ENCODE results near the gene AGAP1.

Gene AGAP1

DNA sequence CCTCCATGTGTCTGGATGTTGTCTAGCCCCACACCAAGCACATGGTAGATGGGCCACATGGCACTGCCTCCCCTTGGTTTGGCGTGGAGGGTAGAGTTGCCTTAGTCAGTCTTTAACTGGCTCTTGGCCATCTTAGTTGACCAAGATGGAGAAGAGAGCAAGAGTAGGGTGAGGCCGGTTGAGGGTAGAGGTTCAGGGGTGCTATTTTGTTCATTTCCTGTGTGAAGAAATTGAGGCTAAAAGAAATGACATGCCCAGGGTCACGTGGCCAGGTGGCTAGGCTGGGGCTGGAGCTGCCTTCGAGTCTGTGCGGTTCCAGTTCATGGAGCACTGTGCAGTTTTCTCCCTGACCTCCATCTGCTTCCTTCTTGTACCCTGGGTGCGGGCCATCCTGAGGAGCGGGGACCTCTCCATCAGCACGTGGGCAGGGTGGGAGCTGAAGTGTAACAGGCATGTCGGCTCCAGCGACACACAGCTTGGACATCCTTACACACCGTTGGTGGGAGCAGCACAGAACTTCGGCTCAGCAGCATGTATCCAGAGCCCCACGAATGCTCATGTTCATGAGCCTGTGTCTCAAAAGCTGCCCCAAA is 461.1 kb downstream of the AGAP1 start:
- no peak for DNase-seq (ENCODE audit: low read depth in 1 of 2, low spot score in 1 of 2)

DNA sequence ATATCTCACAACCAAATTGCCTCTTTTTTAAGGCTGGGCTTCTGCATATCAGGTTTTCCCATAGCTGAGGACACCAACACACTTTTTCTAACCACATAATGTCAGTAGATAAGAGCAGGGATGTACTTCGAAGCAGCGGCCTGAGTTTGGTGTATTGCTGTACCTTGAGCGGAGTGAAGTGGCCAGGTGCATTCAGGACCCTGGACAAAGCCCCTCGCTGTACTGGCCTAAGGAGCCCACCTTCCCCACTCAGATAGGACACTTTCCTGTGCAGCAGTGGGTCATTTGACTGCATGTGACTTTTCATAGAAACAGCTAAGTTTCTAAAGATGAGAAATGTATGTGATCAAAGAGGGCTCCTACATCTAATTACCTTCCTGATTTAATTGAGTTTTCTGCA is 461.8 kb downstream of the AGAP1 start:
- DNase-seq (ENCODE audit: low read depth in 1 of 2, low spot score in 1 of 2): no peak

DNA sequence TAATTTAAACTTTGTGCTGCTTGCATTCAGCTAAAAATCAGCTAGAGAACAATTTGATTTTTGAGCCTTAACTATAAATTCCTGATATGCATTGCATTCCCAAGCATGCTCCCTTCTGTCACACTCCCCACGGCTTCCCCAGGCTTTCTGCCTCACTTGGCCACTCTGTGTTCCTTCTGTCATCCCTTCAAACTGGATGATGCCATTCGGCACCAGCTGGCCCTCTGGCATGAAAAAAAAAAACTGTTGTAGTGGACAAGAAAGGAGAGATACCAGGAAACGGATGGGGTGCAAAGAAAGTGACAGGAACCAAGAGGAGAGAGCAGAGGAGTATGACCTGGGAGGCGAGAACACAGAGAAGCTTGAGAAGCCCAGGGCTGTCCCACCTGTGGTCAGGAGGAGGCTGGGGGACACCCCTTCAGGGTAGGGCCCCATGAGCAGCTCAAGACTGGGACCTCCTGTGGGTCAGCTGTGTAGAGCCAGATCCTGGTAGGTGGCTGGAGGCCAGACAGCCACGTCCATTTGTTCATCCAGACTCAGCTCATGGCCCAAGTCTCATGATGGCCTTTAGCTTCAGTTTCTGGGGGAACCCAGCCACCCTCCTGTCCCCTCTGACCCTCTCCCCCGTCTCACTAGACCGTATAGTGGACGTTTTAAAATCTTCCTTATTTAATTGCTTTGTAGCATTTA is 462.6 kb downstream of the AGAP1 start:
- DNase-seq (ENCODE audit: low read depth in 1 of 2, low spot score in 1 of 2): no peak

DNA sequence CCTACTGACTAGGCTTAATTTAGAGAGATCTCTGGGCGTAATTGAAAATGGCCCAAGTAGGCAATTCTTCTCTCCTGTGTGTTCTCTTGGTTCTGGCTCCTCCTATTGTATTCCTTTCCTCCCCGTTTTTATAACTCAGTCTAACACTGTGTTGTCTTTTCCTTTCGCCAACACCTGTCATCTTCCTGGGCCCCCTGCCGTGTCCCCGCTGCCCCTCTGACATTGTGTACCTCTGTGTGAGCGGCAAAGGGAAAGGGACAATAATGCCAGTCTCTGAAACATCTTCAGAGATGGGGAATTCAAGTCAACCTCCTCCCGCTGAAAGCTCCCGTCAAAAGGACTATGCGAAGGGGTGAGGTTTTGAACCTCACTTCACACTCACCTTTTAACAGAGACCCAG is 463.4 kb downstream of the AGAP1 start:
- DNase-seq (ENCODE audit: low read depth in 1 of 2, low spot score in 1 of 2): no peak

DNA sequence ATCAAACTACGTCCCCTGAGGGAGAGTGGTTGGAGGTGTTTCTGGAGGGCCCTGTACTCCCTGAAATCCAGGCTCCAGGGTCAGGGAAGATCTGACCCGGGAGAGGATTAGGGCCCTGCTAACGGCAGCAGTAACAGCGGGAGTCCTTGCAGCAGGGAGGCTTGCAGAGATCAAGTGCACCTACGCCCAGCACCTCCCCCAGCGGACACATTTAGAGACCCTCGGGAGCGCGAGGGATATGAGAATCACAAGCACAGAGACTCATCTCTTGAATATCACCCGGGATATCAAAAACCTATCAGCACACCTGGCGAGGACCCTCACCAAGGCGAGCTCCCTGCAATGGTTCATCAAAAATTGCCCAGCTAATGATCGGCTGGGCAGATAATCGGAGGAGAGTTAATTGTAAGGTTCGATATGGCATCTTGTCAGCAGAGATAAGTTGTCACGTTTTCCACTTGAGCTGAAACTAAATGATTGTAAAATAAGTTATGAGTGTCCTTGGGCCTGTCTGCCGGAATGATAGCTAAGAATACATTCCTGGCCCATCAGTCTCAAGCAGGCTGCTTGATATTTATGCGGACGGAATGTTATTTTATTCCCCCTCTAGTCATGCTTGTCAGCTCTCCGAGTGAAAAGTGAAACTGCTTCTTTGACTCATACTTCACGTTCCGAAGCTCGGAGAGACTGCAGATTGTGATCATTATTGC is 464.5 kb downstream of the AGAP1 start:
- no peak for DNase-seq (ENCODE audit: low read depth in 1 of 2, low spot score in 1 of 2)

DNA sequence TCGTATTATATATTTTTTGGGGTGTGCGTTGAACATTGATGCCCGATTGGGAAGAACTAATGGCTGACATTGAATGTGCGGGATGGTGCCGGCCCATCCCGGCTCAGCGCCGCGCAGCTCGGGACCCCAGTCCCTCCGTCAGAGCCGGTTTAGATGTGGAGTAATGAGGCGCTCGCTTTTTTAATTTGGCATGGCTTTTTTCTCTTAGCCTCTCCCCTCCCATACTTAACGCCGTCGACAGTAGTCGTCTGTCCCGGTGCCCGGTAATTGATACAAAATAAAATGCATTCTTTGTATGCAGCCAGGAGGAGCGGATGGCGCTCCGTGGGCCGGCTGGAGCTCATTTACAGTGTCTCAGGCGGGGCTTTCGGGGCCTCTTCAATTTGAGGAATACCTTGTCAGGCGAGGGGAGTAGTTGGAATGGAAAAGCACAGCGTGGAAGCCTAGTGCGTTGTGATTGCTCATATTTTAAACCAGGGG is 465.1 kb downstream of the AGAP1 start:
- DNase-seq (ENCODE audit: low read depth in 1 of 2, low spot score in 1 of 2): no peak

DNA sequence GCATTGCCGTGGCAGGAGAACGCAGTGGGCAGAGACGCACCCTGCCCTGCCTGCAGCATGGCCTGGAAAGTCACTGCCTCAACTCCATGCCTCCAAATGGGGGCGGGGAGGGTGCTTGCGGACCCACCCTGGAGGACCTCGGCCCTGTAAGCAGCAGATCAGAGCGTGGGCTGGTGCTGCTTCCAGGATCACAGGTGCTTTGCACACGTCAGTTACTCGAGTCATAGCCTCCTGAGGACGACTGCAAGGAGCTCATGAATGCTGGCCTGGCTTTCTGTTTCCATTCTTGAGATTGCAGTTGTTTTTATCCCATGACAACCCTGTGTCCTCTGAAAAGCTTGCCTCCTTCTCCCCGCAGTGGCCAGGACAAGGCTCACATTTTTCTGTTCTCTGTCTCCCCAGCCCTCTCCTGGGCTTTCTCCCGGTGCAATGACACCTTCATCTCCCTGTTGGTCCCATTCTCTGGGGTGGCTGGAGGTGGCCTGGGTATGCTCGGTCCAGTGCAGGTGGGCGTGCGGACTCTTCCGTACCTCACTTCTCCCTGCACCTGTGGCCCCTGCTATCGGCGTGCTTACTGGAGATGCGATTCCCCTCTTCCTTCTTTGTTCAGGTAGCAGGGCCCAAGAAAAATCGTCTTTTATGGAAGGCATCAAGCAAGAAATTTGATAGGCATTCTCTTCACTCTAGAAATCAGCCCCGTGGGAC is 466.3 kb downstream of the AGAP1 start:
- no peak for DNase-seq (ENCODE audit: low read depth in 1 of 2, low spot score in 1 of 2)

DNA sequence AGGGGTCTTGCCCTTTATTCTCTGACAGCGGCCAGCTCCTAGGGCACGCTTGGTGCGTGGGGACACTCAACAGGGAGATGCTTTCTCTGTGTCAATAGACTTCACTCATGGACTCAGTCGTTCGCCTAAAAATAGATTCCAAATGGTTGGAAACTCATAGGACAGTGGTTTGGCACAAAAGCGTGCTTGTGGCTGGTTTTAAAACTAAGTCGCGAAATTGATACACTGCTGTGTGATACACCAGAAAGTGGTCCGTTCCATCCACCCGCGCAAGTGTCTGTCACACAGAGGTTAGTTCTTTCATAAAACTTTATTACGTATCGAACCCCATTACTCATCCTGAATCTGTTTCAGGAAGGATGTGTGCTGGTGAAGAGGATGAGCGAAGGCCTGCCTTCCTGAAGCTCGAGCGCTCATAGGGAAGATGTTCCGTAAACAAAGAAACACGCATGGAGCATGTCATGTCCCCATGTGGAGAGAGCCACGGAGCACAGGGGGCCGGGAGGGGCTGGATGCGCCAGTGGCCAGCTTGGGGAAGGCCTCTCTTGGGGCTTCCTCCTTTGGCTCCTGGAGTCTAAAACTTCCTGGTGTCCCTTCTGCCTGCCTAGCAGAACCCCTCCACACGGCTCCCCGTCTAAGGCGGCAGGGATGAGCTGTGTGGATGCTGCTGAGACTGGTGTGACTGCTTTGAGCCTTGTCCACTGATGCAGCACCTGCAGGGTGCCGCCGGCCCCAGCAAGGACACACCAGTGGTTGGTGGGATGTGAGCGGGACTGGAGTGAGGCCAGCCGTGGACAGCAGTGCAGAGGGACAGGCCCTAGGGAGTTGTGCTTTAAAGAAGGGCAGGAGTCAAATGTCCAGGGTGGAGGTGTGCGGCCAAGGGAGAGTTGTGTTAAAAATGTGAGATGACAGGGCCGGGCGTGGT is 467.1 kb downstream of the AGAP1 start:
- no peak for DNase-seq (ENCODE audit: low read depth in 1 of 2, low spot score in 1 of 2)

DNA sequence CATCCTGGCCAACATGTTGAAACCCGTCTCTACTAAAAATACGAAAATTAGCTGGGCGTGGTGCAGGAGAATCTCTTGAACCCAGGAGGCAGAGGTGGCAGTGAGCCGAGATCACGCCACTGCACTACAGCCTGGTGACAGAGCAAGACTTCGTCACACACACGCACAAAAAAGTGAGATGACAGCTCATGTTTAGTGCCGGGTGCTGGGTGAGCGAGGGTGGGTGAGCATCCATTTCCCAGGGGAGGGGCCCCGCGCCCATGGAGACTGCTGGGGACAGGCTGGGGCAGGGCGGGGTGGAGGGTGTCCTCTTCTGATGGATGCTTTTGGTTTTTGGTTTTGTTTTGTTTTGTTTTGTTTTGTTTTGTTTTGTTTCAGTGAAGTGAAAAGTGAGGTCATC is 467.9 kb downstream of the AGAP1 start:
- DNase-seq (ENCODE audit: low read depth in 1 of 2, low spot score in 1 of 2): no peak

DNA sequence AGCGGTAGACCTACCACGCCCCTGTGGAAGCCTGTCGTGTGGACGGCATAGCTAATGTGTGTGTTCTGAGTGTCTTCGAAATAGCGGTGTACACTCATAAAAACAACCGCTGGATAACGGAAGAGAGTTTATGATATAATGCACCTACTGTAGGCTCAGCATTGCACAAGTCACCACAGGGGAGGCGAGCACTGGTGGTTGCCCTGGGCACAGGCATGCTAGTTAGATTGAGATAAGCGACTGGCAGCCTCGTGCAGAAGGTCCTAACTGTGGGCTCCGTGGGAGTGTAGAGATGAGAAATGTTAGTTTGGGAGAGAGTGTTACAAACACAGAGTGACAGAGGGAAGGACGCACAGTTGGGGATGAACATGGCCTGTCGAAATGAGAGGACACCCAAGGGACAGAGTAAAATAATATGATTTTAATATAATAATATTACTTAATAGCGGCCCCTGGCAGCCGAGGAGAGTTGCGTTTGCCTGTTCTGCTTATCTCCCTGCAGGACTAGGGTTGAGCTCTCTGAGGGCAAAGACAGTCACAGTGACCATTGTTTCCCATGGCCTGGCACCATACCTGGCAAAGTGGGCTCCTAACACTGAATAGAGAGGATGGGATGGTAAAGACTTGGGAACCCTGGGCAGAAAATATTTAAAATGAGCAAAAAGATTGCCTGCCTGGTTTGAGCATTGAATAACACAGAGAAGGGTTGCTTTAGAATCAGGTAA is 470.2 kb downstream of the AGAP1 start:
- no peak for DNase-seq (ENCODE audit: low read depth in 1 of 2, low spot score in 1 of 2)

DNA sequence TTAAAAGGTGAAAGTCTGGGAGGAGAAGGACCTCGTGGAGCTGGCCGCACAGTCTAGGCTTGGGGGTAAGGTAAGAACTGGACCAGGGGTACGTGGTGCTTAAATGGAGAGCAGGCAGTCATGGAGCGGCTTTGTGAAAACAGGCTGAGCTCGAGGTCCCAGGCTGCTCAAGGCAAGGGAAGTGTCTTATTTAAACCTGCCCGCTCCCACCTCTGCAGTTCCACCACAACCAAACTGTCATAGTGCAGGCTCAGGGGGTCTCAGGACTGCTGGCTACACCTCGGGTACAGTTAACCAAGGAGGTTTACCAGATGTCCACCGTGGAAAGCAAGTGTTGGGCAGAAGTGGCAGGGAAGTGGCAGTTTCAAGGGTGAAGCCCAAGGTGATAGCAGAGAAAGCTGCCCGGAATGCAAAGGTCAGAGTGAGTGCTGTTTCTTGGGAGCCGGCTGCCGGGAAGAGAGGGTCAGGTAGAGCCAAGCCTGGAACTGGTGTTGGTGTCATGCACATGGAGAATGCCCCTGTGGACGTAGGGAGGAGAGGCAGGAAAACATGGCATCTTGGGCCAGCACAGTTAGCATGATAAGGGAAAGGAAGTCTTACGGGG is 471.0 kb downstream of the AGAP1 start:
- DNase-seq (ENCODE audit: low read depth in 1 of 2, low spot score in 1 of 2): no peak

DNA sequence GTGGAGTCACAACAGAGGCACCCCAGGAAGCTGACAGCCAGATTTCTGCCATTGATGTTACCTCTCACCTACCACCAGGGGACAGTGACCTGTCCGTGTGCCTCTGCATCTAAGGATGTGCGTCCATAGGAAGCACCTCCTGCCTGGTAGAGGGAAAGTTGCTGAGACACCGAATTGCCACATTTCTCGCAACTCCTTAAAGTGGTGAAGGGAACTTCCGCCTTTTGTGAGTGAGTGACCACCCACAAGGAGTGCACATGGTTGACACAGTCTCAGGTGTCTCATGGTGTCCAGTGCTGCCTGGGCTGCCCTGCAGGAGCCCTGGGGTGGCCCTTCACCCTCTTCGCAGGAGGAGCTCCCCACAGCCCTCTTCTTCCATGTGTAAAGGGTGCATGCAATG is 472.6 kb downstream of the AGAP1 start:
- DNase-seq (ENCODE audit: low read depth in 1 of 2, low spot score in 1 of 2): no peak

DNA sequence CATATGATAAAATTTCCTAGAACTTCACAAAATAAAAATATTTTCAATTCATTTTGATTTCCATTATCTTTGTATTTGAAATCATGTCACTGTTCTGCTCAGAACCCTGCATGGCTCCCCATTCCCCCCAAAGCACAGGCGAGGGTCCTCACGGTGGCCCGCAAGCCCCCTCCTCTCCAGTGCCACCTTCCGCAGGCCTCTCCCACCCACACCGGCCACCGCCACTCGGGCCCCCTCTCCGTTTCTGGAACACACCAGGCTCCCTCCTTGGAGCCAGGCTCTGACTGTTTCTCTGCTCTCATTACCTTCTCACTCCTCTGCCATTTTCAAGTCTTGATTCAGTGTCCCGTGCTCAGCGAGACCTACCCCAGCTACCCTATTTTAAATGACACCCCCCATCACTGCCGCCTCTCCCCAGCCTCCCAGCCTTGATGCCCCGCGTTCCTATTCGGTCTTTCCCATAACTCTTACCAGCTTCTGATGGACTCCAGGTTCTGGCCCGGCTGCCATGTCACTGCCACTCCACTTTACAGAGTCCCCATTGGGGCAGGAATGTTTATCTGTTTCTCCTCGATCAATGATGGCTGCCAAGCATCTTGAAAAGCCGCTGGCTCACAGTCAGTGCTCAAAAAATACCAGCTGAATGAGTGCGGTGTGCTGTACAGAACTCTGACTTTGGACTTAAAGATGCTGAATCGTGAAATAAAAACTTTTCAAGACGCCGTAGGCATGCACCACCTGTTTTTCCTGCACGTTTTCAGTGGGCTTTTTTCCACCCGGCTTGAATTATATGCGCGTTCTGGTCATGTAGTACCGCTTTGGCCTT is 473.3 kb downstream of the AGAP1 start:
- no peak for DNase-seq (ENCODE audit: low read depth in 1 of 2, low spot score in 1 of 2)

DNA sequence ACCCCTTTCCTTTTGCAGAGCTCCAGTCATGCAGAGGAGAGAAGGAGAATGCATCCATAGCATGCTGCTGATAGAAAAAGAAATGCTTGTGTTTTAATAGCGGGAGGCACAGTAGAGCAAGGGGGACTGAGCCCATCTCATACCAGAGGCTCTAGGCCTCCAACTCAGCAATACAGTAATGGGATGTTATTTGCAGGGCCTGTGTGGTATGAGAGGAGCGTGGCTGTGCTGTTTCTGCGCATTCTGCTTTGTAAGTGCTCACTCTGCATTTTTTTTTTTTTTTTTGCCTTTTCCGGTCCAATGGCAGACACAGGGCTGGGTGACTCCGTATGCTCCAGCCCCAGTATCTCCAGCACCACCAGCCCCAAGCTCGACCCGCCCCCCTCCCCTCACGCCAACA is 474.3 kb downstream of the AGAP1 start:
- DNase-seq (ENCODE audit: low read depth in 1 of 2, low spot score in 1 of 2): no peak

DNA sequence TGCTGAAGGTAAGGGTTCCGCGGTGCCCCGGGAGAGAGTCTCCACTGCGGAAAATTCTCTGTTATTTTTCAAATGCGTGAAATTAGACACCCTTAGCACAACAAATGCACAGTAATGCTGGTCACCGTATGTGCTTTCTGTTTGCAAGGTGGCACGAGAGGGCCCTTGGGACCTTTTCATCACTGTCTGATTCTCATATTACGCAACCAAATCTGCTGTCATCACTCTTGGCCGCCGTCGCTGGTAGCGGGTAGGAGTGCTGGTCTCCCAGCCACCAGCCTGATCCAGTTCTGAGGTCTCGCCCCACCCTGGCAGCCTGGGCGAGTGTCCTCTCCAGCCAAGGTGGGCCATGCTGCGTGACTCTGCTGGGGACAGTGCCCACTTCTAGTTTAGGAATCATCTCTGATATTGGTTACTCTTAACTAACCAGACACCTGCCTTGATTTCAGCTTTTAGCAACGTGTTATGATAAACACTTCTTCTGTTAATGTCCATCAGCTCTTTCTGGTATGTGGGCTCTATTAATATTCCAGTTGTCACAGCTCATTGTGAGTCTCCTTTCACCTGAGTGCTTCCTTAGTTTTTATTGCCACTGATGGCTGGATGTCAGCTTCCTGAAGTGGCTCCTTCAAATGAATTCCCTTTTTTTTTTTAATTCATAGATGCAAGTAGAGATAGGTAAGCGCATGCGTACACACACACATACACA is 474.9 kb downstream of the AGAP1 start:
- no peak for DNase-seq (ENCODE audit: low read depth in 1 of 2, low spot score in 1 of 2)

DNA sequence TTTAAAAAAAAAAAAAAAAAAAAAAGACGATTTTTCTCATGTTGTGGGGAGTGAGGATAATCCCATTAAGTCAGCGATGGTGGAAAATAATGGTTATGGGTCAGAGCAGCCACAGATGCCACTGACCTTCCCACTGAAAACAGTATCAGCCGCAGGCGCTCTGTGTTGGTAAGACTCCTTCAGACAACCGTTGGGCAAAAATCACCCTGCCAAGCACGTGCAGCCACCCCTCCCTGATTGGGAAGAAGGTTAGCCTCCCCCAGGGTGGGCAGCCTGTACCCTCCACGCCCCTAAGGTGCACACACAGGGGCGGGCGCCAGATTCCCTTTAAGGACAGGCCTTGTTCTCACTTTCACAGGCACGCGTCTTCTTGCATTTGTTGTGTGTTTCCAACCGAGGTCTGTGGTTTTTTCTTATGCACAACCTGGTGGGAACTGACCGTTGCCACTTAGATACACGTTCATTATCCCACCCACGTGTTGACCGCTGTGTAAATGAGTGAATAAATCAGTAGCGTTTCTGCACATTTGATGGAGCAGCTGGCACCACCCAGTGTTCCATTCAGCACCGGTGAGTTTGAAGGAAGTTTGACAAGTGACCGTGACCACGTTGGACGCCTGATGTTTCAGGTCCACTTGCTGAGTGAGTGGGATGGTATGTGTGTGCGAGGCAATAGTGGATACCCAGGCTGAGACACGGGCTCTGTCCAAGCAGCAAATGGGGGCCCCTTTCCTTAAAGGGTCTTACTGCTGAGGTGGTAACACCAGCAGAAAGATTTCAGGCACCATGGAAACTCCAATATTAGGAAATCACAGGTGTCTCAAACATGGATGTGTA is 476.6 kb downstream of the AGAP1 start:
- no peak for DNase-seq (ENCODE audit: low read depth in 1 of 2, low spot score in 1 of 2)

DNA sequence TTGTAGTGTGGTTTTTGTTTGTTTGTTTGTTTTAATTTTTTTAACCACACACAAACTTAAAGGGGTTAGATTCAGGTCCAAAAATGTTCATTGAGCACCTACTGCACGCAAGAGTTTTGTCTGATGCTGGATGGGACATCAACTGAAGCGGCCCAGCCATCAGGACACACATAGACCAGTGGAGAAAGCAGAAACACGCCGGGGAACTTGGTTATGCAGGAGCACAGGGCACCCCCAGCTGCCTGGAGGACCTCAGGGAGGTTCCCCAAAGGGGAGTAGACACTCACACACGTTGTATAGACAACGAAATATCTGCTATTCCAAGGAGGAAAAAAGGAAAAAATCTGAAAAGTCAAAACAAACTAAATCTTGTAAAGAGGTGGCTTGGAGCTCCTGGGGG is 482.7 kb downstream of the AGAP1 start:
- DNase-seq (ENCODE audit: low read depth in 1 of 2, low spot score in 1 of 2): no peak
